HG03439 (cell line): ENCODE measurements around the gene ONECUT3.
"Not testable (repeated sequence)": the region's sequence is repeated elsewhere in the genome, so short reads cannot be mapped to it uniquely, and the experiment has no call there.

Source experiments
- ATAC-seq: cut with Tn5 transposase; IDR thresholded peaks from one replicate; pipeline ENCODE4 v1.9.1; 2021; ENCODE audit warnings: mild to moderate bottlenecking, moderate library complexity; ENCODE audit not compliant: unreplicated experiment

Gene ONECUT3

GRCh38 chr19:1755467-1756171 is 2.3 kb downstream of the ONECUT3 start:
- no peak for ATAC-seq

- no peak for ATAC-seq
Measured at GRCh38 chr19:1756264-1756663, 3.0 kb downstream of the ONECUT3 start.

GRCh38 chr19:1756705-1757465 is 3.6 kb downstream of the ONECUT3 start:
- ATAC-seq: no peak

- no peak for ATAC-seq
Measured at GRCh38 chr19:1757468-1758230, 4.3 kb downstream of the ONECUT3 start.

GRCh38 chr19:1758231-1758577 is 4.9 kb downstream of the ONECUT3 start:
- ATAC-seq: no peak

GRCh38 chr19:1758959-1759903 is 5.9 kb downstream of the ONECUT3 start:
- no peak for ATAC-seq

GRCh38 chr19:1760020-1760419 is 6.7 kb downstream of the ONECUT3 start:
- ATAC-seq: no peak

GRCh38 chr19:1760786-1761527 is 7.7 kb downstream of the ONECUT3 start:
- ATAC-seq: not testable (repeated sequence)

GRCh38 chr19:1761528-1762242 is 8.4 kb downstream of the ONECUT3 start:
- ATAC-seq: no peak

- ATAC-seq: no peak
Measured at GRCh38 chr19:1762243-1763117, 9.2 kb downstream of the ONECUT3 start.

GRCh38 chr19:1763648-1764639 is 10.6 kb downstream of the ONECUT3 start:
- ATAC-seq: no peak

GRCh38 chr19:1764729-1765128 is 11.4 kb downstream of the ONECUT3 start:
- ATAC-seq: no peak

GRCh38 chr19:1765232-1765903 is 12.1 kb downstream of the ONECUT3 start:
- ATAC-seq: no peak

- ATAC-seq: no peak
Measured at GRCh38 chr19:1765904-1766799, 12.8 kb downstream of the ONECUT3 start.

- ATAC-seq: no peak
Measured at GRCh38 chr19:1766800-1767352, 13.6 kb downstream of the ONECUT3 start.
